Frontal cortex (tissue), 4 donors: ENCODE results near the gene RCAN1. TPM values are rescaled to one million over a fixed set of nuclear protein-coding genes. Genes with fewer than 3 reads are reported as not detected.
"Not testable (repeated sequence)": the region's sequence is repeated elsewhere in the genome, so short reads cannot be mapped to it uniquely, and the experiment has no call there.

Experiments used
- DNase-seq, 2 donors: peaks; one replicate each; pipeline ENCODE4 v3.0.0; 2012; ENCODE audit warnings: low spot score in 2 of 2
- FAIRE-seq: peaks from 2 replicates; lab custom pipeline; 2012; peaks lifted over from hg19 to GRCh38; lab: Jason Lieb, UNC
- total RNA-seq: library from RNA; depleted of rRNA; stranded (reverse); fragments of >200 nt; gene quantifications from one replicate; pipeline ENCODE4 v1.2.3, GENCODE V29; 2014
- donor health status: control.
- donor health status: control.
- donor health status: control.

RCAN1 gene
- total RNA-seq, 1 donor from 2014 or later = 88.0 TPM

- FAIRE-seq (no peak), DNase-seq (no peak)
These were observed 38.8 kb downstream of the RCAN1 start for GRCh38 chr21:34576041-34576511.

DNA sequence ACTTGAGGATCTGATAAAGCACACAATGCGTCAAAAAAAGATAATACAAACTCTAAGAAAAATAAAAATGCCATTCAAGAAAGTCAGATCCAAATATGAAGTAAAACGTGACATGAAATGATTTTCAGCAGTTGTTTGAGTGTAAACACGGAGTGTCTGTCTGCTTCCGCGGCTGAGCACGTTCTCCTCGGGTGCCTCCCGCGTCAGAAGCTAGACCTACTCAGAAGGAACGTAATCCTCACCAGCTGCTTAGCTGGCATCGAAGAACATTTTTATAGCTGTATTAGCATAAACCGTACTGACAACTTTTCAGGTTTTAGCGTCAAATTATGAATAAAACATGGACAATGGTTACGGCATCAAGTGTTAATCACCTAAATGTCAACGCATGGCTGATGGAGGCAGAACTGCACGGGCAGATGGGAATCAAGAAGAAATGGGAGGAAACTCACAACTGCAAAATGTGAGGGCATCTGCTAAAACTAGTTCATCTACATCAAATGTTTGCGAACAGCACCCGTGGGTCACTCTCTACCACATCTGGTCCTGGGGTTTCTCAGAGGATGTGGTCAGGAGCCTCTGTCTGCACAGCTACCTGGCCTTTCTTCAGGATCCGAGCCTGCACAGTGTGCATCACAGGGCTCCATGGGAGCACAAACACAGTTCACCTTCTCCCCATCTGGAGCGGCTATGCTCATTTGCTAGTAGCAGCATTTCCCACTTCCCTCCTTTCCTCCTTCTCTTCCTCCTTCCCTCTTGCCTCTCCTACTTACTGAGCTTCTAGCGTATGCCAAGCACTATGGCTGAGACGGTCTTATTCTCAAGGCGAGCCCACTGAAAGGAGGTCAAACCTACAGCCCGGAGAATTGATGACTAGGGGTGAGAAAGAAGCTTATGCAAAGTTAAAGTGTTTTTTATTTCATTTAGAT lies 40.0 kb downstream of the RCAN1 start:
- no peak for DNase-seq
- no peak for FAIRE-seq

GRCh38 chr21:34571994-34572393 lies 42.9 kb downstream of the RCAN1 start:
- DNase-seq (no peak), FAIRE-seq (no peak)

GRCh38 chr21:34570313-34570712 lies 44.6 kb downstream of the RCAN1 start:
- FAIRE-seq (no peak), DNase-seq (no peak)

- DNase-seq = no peak
- no peak for FAIRE-seq
These were observed 45.4 kb downstream of the RCAN1 start for GRCh38 chr21:34569381-34569979.

- not testable (repeated sequence) for FAIRE-seq, DNase-seq
These were observed 46.1 kb downstream of the RCAN1 start for GRCh38 chr21:34568801-34569200.

- no peak for FAIRE-seq
- no peak for DNase-seq
These were observed 47.2 kb downstream of the RCAN1 start for GRCh38 chr21:34567604-34568155.

- no peak for DNase-seq
- no peak for FAIRE-seq
These were observed 49.7 kb downstream of the RCAN1 start for GRCh38 chr21:34565238-34565637.

DNA sequence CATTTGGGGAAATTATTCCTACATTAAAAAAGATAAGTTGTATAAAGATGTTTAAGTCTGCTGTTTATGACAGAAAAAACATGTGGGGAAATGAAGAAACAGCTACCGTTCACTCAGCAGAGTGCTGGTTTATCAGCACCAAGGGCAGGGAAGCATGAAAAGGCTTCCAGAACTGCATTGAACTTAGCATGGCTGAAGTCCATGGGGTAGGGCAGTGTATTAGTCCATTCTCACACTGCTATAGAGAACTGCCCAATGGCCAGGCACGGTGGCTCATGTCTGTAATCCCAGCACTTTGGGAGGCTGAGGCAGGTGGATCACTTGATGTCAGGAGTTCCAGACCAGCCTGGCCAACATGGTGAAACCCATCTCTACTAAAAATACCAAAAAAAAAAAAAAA lies 51.5 kb downstream of the RCAN1 start:
- FAIRE-seq, DNase-seq: not testable (repeated sequence)

GRCh38 chr21:34561806-34562205 lies 53.1 kb downstream of the RCAN1 start:
- no peak for DNase-seq
- FAIRE-seq = no peak

- FAIRE-seq = no peak
- DNase-seq = no peak
These were observed 54.3 kb downstream of the RCAN1 start for GRCh38 chr21:34560609-34561008.

DNA sequence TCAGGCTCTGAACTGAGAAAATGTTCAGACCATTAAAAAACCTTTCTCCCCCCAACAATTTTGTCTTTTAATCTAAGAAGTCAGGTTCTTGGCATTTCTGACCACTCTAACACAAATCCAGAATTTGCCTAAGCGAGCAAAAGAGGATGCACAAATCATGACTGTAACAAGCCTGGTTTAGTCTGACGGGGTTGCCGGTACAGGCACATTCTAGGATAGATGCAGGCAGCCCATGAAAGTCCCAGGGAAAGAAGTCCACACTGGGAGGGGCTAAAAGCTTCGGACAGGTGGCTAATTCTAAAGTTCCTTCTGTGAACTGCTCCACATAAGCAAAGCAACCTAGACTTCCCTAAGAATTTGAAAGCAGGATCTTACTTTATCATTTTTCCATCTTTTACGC lies 54.9 kb downstream of the RCAN1 start:
- no peak for FAIRE-seq
- no peak for DNase-seq

- FAIRE-seq = no peak
- no peak for DNase-seq
These were observed 55.8 kb downstream of the RCAN1 start for GRCh38 chr21:34559089-34559631.

- FAIRE-seq (no peak), DNase-seq (no peak)
These were observed 56.7 kb downstream of the RCAN1 start for GRCh38 chr21:34558166-34558565.

DNA sequence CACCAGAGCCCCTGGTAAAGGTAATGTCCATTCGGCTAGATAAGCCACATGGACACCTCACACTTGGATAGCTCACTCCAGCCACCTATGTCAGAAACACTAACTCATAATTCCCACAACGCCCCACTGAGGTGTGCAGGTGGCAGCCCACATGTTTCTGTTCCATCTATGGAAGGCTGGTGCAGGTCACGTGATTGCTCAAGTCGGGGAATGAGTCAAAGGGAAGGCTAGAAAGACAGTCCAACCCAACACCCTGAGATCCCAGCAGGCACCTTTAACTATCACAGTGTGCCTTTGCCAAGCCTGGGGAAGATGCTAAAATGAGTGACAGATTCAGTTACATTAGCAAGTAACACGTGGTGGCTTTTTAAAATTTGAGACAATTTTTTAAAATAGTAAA lies 57.7 kb downstream of the RCAN1 start:
- FAIRE-seq = no peak
- no peak for DNase-seq

DNA sequence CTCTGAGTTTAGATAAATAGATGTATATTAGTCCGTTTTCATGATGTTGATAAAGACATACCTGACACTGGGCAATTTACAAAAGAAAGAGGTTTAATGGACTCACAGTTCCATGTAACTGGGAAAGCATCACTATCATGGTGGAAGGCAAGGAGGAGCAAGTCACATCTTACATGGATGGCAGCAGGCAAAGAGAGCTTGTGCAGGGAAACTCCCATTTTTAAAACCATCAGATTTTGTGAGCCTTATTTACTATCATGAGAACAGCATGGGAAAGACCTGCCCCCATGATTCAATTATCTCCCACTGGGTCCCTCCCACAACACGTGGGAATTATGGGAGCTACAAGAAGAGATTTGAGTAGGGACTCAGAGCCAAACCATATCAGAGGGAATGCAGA lies 60.2 kb downstream of the RCAN1 start:
- not testable (repeated sequence) for FAIRE-seq, DNase-seq

GRCh38 chr21:34554227-34554626 lies 60.7 kb downstream of the RCAN1 start:
- no peak for FAIRE-seq

GRCh38 chr21:34553151-34553952 lies 61.6 kb downstream of the RCAN1 start:
- FAIRE-seq (no peak), DNase-seq (no peak)

More at GRCh38 chr21:34554227-34554626, 60.7 kb downstream of the RCAN1 start:
- DNase-seq = no peak

DNA sequence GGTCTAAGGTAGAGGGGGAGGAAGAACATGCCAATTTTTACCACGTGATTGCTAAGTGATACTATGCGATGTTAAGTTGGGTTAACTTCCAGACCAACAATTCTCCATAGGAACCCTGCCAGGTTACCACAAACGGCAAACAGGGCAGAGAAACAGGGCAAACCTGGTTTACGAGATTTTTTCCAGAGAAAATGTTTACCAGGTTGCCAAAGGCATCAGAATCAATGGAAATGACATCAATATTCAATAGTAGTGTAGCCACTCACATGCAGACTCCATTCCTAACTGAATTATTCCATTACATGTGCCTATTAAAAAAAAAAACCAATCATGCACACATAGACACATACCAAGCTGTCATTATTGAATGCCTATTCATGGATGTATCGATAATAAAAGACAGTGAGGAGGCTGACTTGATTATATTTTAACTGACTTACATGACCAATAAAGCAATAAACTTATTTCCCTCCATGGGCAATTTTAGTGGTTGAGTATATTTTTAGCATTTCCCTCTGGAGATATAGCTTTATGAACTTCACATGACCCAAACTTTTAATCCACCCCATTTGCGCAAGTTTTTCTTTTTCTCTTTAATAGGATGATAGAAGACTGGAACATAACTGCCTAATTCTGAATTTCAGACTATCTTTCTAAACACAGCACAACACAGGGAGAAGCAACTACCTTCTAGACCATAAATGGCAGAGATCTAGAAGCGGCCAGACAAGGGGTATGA lies 62.4 kb downstream of the RCAN1 start:
- no peak for DNase-seq
- FAIRE-seq = no peak
